ENCODE measurements around the gene ENC1. TPM values are rescaled to one million over a fixed set of nuclear protein-coding genes. Genes with fewer than 3 reads are reported as not detected.

ENC1 gene
- polyA plus RNA-seq, 1 of the 3 experiments (the other 2 are of a cell fraction): 20.3 TPM

- TF ChIP-seq MEF2A (IDR thresholded peaks at IDR 0.05; ENCODE audit: borderline replicate concordance, low read depth): no peak
Measured at GRCh38 chr5:74660873-74661272, 20.3 kb upstream of the ENC1 start (continued).

GRCh38 chr5:74660140-74660539, 19.6 kb upstream of the ENC1 start:
- Histone ChIP-seq H3K36me3 (replicated peaks in 1 of 2; ENCODE audit: control insufficient read depth in 1 of 2, insufficient read depth in 2 of 2, low read length in 1 of 2) (no peaks in the 10 kb centered on the region), H3K9ac (no peak overlapping the region), H3K9me3 (no peaks in the 10 kb centered on the region), H4K20me1 (ENCODE audit: insufficient read depth) (no peaks in the 10 kb centered on the region), H2AFZ (ENCODE audit: low read depth) (peak overlapping the region; percentile 52), H3K27ac (ENCODE audit: low read depth in 2 of 2, low read length in 1 of 2) (peak overlapping the region in 1 of 2 experiments; percentile 33; a peak in 1 of 4 replicates), H3K4me2 (no peak overlapping the region), H3K4me1 (ENCODE audit: control insufficient read depth in 1 of 2, insufficient read depth in 2 of 2, low read depth in 1 of 2, low read length in 1 of 2) (no peaks in the 10 kb centered on the region), H3K27me3 (ENCODE audit: insufficient read depth) (no peaks in the 10 kb centered on the region), H3K79me2 (ENCODE audit: insufficient read depth) (no peaks in the 10 kb centered on the region), H3K9me2 (no peaks in the 10 kb centered on the region), H3F3A (replicated peaks; ENCODE audit: insufficient read depth) (no peaks in the 10 kb centered on the region), H3K4me3 (ENCODE audit: low read depth in 2 of 2, low read length in 1 of 2) (no peak overlapping the region)
- ChIA-PET CTCF (interaction anchor here (0.7 to 3.6 kb wide), 4 partner anchors 11 to 758 kb away, joined by 3 to 22 read pairs (median 6); no protein-coding TSS in a partner anchor), POLR2A (no interaction called here)
- no peak for DNase-seq
- TF ChIP-seq USF1 (IDR thresholded peaks at IDR 0.05; ENCODE audit: borderline replicate concordance, low read depth) (no peak), YY1 (IDR thresholded peaks at IDR 0.05; ENCODE audit: low read depth) (no peak), CTCF (IDR thresholded peaks at IDR 0.05) (no peak), NFIC (IDR thresholded peaks at IDR 0.05; ENCODE audit: borderline replicate concordance) (no peak), CHD2 (IDR thresholded peaks at IDR 0.05; ENCODE audit: low read length, partially characterized antibody) (no peak), TEAD4 (IDR thresholded peaks at IDR 0.05; ENCODE audit: borderline replicate concordance, insufficient read depth) (no peak), FOXM1 (IDR thresholded peaks at IDR 0.05; ENCODE audit: low read depth) (no peak), IRF3 (IDR thresholded peaks at IDR 0.05; ENCODE audit: low read depth, low read length) (no peak), RCOR1 (IDR thresholded peaks at IDR 0.05; ENCODE audit: low read length) (no peak), TCF12 (IDR thresholded peaks at IDR 0.05) (no peak)
- 45% methylated on average over 1 of the region's 1 CpG for WGBS (ENCODE audit: low lambda C conversion rate)

GRCh38 chr5:74659172-74659571, 18.6 kb upstream of the ENC1 start:
- H3K27me3 ChIP-seq (ENCODE audit: insufficient read depth): no peaks in the 10 kb centered on the region
- ChIA-PET CTCF (interaction anchor here (1.3 to 2.6 kb wide), 4 partner anchors 10 to 260 kb away, joined by 3 to 12 read pairs (median 10); no protein-coding TSS in a partner anchor), POLR2A (no interaction called here)
- no peaks in the 10 kb centered on the region for H3K79me2 ChIP-seq (ENCODE audit: insufficient read depth)
- no peaks in the 10 kb centered on the region for H3K9me3 ChIP-seq
- no peak overlapping the region for H3K27ac ChIP-seq (ENCODE audit: low read depth in 2 of 2, low read length in 1 of 2)
- no peak overlapping the region for H3K9ac ChIP-seq
- WGBS (ENCODE audit: low lambda C conversion rate): 71% methylated on average over 3 of the region's 3 CpGs
- no peak for DNase-seq
- H3K4me1 ChIP-seq (ENCODE audit: control insufficient read depth in 1 of 2, insufficient read depth in 2 of 2, low read depth in 1 of 2, low read length in 1 of 2): no peaks in the 10 kb centered on the region
- H4K20me1 ChIP-seq (ENCODE audit: insufficient read depth): no peaks in the 10 kb centered on the region
- no peak overlapping the region for H3K4me2 ChIP-seq
- no peaks in the 10 kb centered on the region for H3K36me3 ChIP-seq (replicated peaks in 1 of 2; ENCODE audit: control insufficient read depth in 1 of 2, insufficient read depth in 2 of 2, low read length in 1 of 2)
- TF ChIP-seq REST (IDR thresholded peaks at IDR 0.05; ENCODE audit: low read depth, low read length): peak; percentile 78; the same call in 1 of the 2 replicates
- no peak for TF ChIP-seq USF1 (IDR thresholded peaks at IDR 0.05; ENCODE audit: borderline replicate concordance, low read depth)
- no peaks in the 10 kb centered on the region for H3F3A ChIP-seq (replicated peaks; ENCODE audit: insufficient read depth)
- no peak overlapping the region for H3K4me3 ChIP-seq (ENCODE audit: low read depth in 2 of 2, low read length in 1 of 2)
- no peak overlapping the region for H2AFZ ChIP-seq (ENCODE audit: low read depth)
- H3K9me2 ChIP-seq: no peaks in the 10 kb centered on the region
